Lung (tissue), 12 donors: ENCODE results near the gene SETD7. TPM values are rescaled to one million over a fixed set of nuclear protein-coding genes. Genes with fewer than 3 reads are reported as not detected.

Experiments used
- ATAC-seq: fragments of 200-7000 bp; cut with Tn5 transposase; one replicate; pipeline ENCODE4 v1.9.1; 2020; ENCODE audit warnings: moderate number of reproducible peaks; ENCODE audit not compliant: insufficient read depth, low FRiP score
- DNase-seq, 3 donors: peaks; one replicate each; pipeline ENCODE4 v3.0.0-alpha.2; 2013 to 2017
- H3K27ac ChIP-seq, 2 donors: one replicate each; pipeline ENCODE4 v1.5.1; 2013; ENCODE audit warnings: mild to moderate bottlenecking in 2 of 2, moderate library complexity in 2 of 2, control low read depth in 1 of 2, inconsistent platforms in 1 of 2, low read depth in 1 of 2, low read length in 1 of 2
- H3K27me3 ChIP-seq, 3 donors: one replicate each; pipeline ENCODE4 v1.5.1; 2013; ENCODE audit warnings: low read length in 2 of 3; ENCODE audit not compliant: control insufficient read depth in 3 of 3, insufficient read depth in 3 of 3
- H3K36me3 ChIP-seq, 4 donors: one replicate each; pipeline ENCODE4 v1.5.1; 2013; ENCODE audit warnings: low read length in 4 of 4, mild to moderate bottlenecking in 1 of 4, moderate library complexity in 1 of 4; ENCODE audit not compliant: control insufficient read depth in 4 of 4, insufficient read depth in 4 of 4
- H3K4me1 ChIP-seq, 5 donors: one replicate each; pipeline ENCODE4 v1.5.1; 2013; ENCODE audit warnings: low read length in 5 of 5, mild to moderate bottlenecking in 2 of 5, moderate library complexity in 1 of 5; ENCODE audit not compliant: control insufficient read depth in 5 of 5, insufficient read depth in 5 of 5
- H3K4me3 ChIP-seq: one replicate; pipeline ENCODE4 v1.5.1; 2013; ENCODE audit warnings: mild to moderate bottlenecking, control low read depth, moderate library complexity
- H3K9ac ChIP-seq, 2 donors: one replicate each; pipeline ENCODE4 v1.5.1; 2013; ENCODE audit warnings: low read length in 2 of 2, control low read depth in 1 of 2; ENCODE audit not compliant: insufficient read depth in 1 of 2
- H3K9me3 ChIP-seq, 4 donors: one replicate each; pipeline ENCODE4 v1.5.1; 2013; ENCODE audit warnings: low read length in 3 of 4, mild to moderate bottlenecking in 1 of 4, moderate library complexity in 1 of 4; ENCODE audit not compliant: control insufficient read depth in 4 of 4, insufficient read depth in 3 of 4
- CTCF ChIP-seq: IDR thresholded peaks from 2 replicates; pipeline ENCODE4 v1.5.1; 2012; ENCODE audit warnings: mild to moderate bottlenecking; ENCODE audit errors: control extremely low read depth, extremely low read depth
- WGBS, 2 donors: extraction: QIAGEN DNeasy Blood & Tissue Kit; methylation state at CpG; one replicate each; pipeline ENCODE4 v1.1.7; 2013; 5-methylcytosine and 5-hydroxymethylcytosine counted together
- polyA plus RNA-seq, 2 donors: library from polyadenylated mRNA; stranded (reverse); fragments of 200-250 nt; gene quantifications; one replicate each; pipeline ENCODE4 v1.2.1, GENCODE V29; 2013
- total RNA-seq, 2 donors: library from RNA; depleted of rRNA in 1 of 2; stranded (reverse); fragments of >200 nt in 1 of 2; gene quantifications; one replicate each; pipeline ENCODE4 v1.2.1, GENCODE V29; 2014 to 2021
- donor health status: control.
- donor health status: control.
- donor health status: Bipolar disorder and iron deficiency.
- donor health status: healthy.
- donor health status: DM: yes; HTN: yes; CAD: no.

The SETD7 gene
- total and polyA plus RNA-seq, 4 donors, result 8.9 to 35.7 (median 24.8) TPM

- DNase-seq (no peak), ATAC-seq (no peak)
- Histone ChIP-seq H3K36me3 (peaks cover 0 to 4% (median 0%) of the 10 kb centered on the region in 4 donors), H3K4me1 (peaks cover 2 to 28% (median 14%) of the 10 kb centered on the region in 5 donors), H3K9me3 (no peaks in the 10 kb centered on the region), H3K27ac (no peak overlapping the region), H3K4me3 (no peak overlapping the region), H3K9ac (no peak overlapping the region), H3K27me3 (no peaks in the 10 kb centered on the region)
- TF ChIP-seq CTCF, result no peak
- 62 to 90% methylated on average over 4 of the region's 4 CpGs for WGBS, 2 donors
Observed at GRCh38 chr4:139457318-139457717, 98.7 kb downstream of the SETD7 start.

- Histone ChIP-seq H3K27me3 (no peaks in the 10 kb centered on the region), H3K4me3 (peak overlapping the region; percentile 39), H3K9ac (peak overlapping the region in 1 of 2 donors; percentile 100)
Observed at GRCh38 chr4:139455126-139455538, 100.9 kb downstream of the SETD7 start.

GRCh38 chr4:139454111-139455045, 101.6 kb downstream of the SETD7 start, which contains the start of gene RAB33B:
Gene RAB33B, plus strand, starts transcription at chr4:139454121. Its CDS starts 75 bp downstream, at chr4:139454196.
- Histone ChIP-seq H3K27ac (peak within 1 kb of the TSS; percentile 96 to 98), H3K4me1 (peaks cover 2 to 35% (median 15%) of the 10 kb centered on the region in 5 donors), H3K9me3 (no peaks in the 10 kb centered on the region), H3K36me3 (peaks cover 0 to 6% (median 3%) of the 10 kb centered on the region in 4 donors), H3K9ac (peak within 1 kb of the TSS; percentile 95 to 100), H3K27me3 (no peaks in the 10 kb centered on the region), H3K4me3 (peak within 1 kb of the TSS; percentile 92)
- WGBS, 2 donors, result 1% methylated on average over 43 to 46 of the region's 46 CpGs
- ATAC-seq (peak; percentile 0), DNase-seq (peak in 1 of 3 donors; percentile 45)
- TF ChIP-seq CTCF, result no peak

More at GRCh38 chr4:139455126-139455538, 100.9 kb downstream of the SETD7 start:
- DNase-seq, result no peak
- no peak for ATAC-seq
- no peak for TF ChIP-seq CTCF
- Histone ChIP-seq H3K36me3 (peaks cover 0 to 6% (median 3%) of the 10 kb centered on the region in 4 donors), H3K4me1 (peaks cover 2 to 35% (median 15%) of the 10 kb centered on the region in 5 donors), H3K27ac (peak overlapping the region in 1 of 2 donors; percentile 59), H3K9me3 (no peaks in the 10 kb centered on the region)
- 38 to 58% methylated on average over 6 of the region's 6 CpGs for WGBS, 2 donors
